ENCODE results near the gene NRSN2.
"Not testable (repeated sequence)": the region's sequence is repeated elsewhere in the genome, so short reads cannot be mapped to it uniquely, and the experiment has no call there.

The NRSN2 gene

GRCh38 chr20:375265-375889, 28.5 kb downstream of the NRSN2 start:
- Histone ChIP-seq H3K36me3 (replicated peaks; ENCODE audit: insufficient read depth, low read length) (no peaks in the 10 kb centered on the region), H4K20me1 (ENCODE audit: insufficient read depth, low read length) (no peaks in the 10 kb centered on the region), H3K27me3 (replicated peaks; ENCODE audit: insufficient read depth, low read length) (no peaks in the 10 kb centered on the region), H3K4me3 (ENCODE audit: low read length) (no peak overlapping the region), H3K4me1 (ENCODE audit: low read length) (peaks cover 8% of the 10 kb centered on the region; the same call in 1 of the 2 replicates), H3F3A (ENCODE audit: insufficient read depth, low read length) (0 out of 2 replicates have a peak, but pooled peaks cover 4% of the 10 kb centered on the region), H3K9ac (ENCODE audit: low read length) (no peak overlapping the region), H3K79me2 (ENCODE audit: low read length) (no peaks in the 10 kb centered on the region), H3K27ac (ENCODE audit: low read length) (no peak overlapping the region), H3K9me2 (replicated peaks; ENCODE audit: insufficient read depth, low read length) (no peaks in the 10 kb centered on the region), H2AFZ (ENCODE audit: low read length) (no peak overlapping the region), H3K4me2 (ENCODE audit: low read depth, low read length) (no peak overlapping the region), H3K9me3 (replicated peaks; ENCODE audit: insufficient read depth, low read length) (no peaks in the 10 kb centered on the region)
- DNase-seq = no peak
- no peak for TF ChIP-seq CTCF (IDR thresholded peaks at IDR 0.05; ENCODE audit: low read length)
- no peak for TF ChIP-seq EZH2 (optimal IDR thresholded peaks at IDR 0.05; ENCODE audit: low read depth, low read length)

GRCh38 chr20:376089-376488, 29.2 kb downstream of the NRSN2 start:
- DNase-seq = no peak
- TF ChIP-seq CTCF (IDR thresholded peaks at IDR 0.05; ENCODE audit: low read length) = no peak
- TF ChIP-seq EZH2phosphoT487 (IDR thresholded peaks at IDR 0.05; ENCODE audit: low read length) = no peak
- no peak for TF ChIP-seq EZH2 (optimal IDR thresholded peaks at IDR 0.05; ENCODE audit: low read depth, low read length)
- no peak overlapping the region for H2AFZ ChIP-seq (ENCODE audit: low read length)
- H4K20me1 ChIP-seq (ENCODE audit: insufficient read depth, low read length) = no peaks in the 10 kb centered on the region
- H3K4me2 ChIP-seq (ENCODE audit: low read depth, low read length) = no peak overlapping the region
- H3K4me1 ChIP-seq (ENCODE audit: low read length) = peaks cover 8% of the 10 kb centered on the region; the same call in 1 of the 2 replicates
- H3K36me3 ChIP-seq (replicated peaks; ENCODE audit: insufficient read depth, low read length) = no peaks in the 10 kb centered on the region
- no peaks in the 10 kb centered on the region for H3K9me3 ChIP-seq (replicated peaks; ENCODE audit: insufficient read depth, low read length)
- H3K79me2 ChIP-seq (ENCODE audit: low read length) = peaks cover under 1% of the 10 kb centered on the region
- H3F3A ChIP-seq (ENCODE audit: insufficient read depth, low read length) = peaks cover 10% of the 10 kb centered on the region; the same call in 1 of the 2 replicates
- no peak overlapping the region for H3K4me3 ChIP-seq (ENCODE audit: low read length)
- H3K9ac ChIP-seq (ENCODE audit: low read length) = no peak overlapping the region
- no peaks in the 10 kb centered on the region for H3K9me2 ChIP-seq (replicated peaks; ENCODE audit: insufficient read depth, low read length)
- no peak overlapping the region for H3K27ac ChIP-seq (ENCODE audit: low read length)
- no peaks in the 10 kb centered on the region for H3K27me3 ChIP-seq (replicated peaks; ENCODE audit: insufficient read depth, low read length)

GRCh38 chr20:376750-377149, 29.8 kb downstream of the NRSN2 start:
- TF ChIP-seq EZH2phosphoT487 (IDR thresholded peaks at IDR 0.05; ENCODE audit: low read length) (no peak), CTCF (IDR thresholded peaks at IDR 0.05; ENCODE audit: low read length) (no peak), EZH2 (optimal IDR thresholded peaks at IDR 0.05; ENCODE audit: low read depth, low read length) (no peak)
- DNase-seq = no peak
- H3K4me1 ChIP-seq (ENCODE audit: low read length) = peaks cover 8% of the 10 kb centered on the region; the same call in 1 of the 2 replicates
- no peaks in the 10 kb centered on the region for H3K36me3 ChIP-seq (replicated peaks; ENCODE audit: insufficient read depth, low read length)
- H2AFZ ChIP-seq (ENCODE audit: low read length) = no peak overlapping the region
- no peaks in the 10 kb centered on the region for H4K20me1 ChIP-seq (ENCODE audit: insufficient read depth, low read length)
- H3K4me2 ChIP-seq (ENCODE audit: low read depth, low read length) = no peak overlapping the region
- H3K79me2 ChIP-seq (ENCODE audit: low read length) = peaks cover 6% of the 10 kb centered on the region
- H3K4me3 ChIP-seq (ENCODE audit: low read length) = no peak overlapping the region
- H3K27me3 ChIP-seq (replicated peaks; ENCODE audit: insufficient read depth, low read length) = no peaks in the 10 kb centered on the region
- H3K27ac ChIP-seq (ENCODE audit: low read length) = no peak overlapping the region
- H3F3A ChIP-seq (ENCODE audit: insufficient read depth, low read length) = peaks cover 12% of the 10 kb centered on the region; the same call in 1 of the 2 replicates
- H3K9me2 ChIP-seq (replicated peaks; ENCODE audit: insufficient read depth, low read length) = no peaks in the 10 kb centered on the region
- no peaks in the 10 kb centered on the region for H3K9me3 ChIP-seq (replicated peaks; ENCODE audit: insufficient read depth, low read length)
- H3K9ac ChIP-seq (ENCODE audit: low read length) = no peak overlapping the region

- not testable (repeated sequence) for H3K36me3 ChIP-seq (replicated peaks; ENCODE audit: insufficient read depth, low read length); H3K4me2 ChIP-seq (ENCODE audit: low read depth, low read length); H3K27me3 ChIP-seq (replicated peaks; ENCODE audit: insufficient read depth, low read length); H3K4me3 ChIP-seq (ENCODE audit: low read length); H4K20me1 ChIP-seq (ENCODE audit: insufficient read depth, low read length); H3K9me3 ChIP-seq (replicated peaks; ENCODE audit: insufficient read depth, low read length); H3K9ac ChIP-seq (ENCODE audit: low read length); DNase-seq; H3K9me2 ChIP-seq (replicated peaks; ENCODE audit: insufficient read depth, low read length); H3K4me1 ChIP-seq (ENCODE audit: low read length); H2AFZ ChIP-seq (ENCODE audit: low read length); H3K27ac ChIP-seq (ENCODE audit: low read length)
- Histone ChIP-seq H3F3A (ENCODE audit: insufficient read depth, low read length) (peaks cover 12% of the 10 kb centered on the region; the same call in 1 of the 2 replicates), H3K79me2 (ENCODE audit: low read length) (peaks cover 12% of the 10 kb centered on the region)
Observed at GRCh38 chr20:377578-377977, 30.7 kb downstream of the NRSN2 start.
